GM12864 (cell line): ENCODE results near the gene PRR23E.

Source experiments
- DNase-seq: peaks from one replicate; pipeline ENCODE4 v3.0.0-alpha.2; 2011; ENCODE audit warnings: low read depth
- H3K4me3 ChIP-seq: 2 replicates; pipeline ENCODE4 v1.5.1; 2011; ENCODE audit warnings: mild to moderate bottlenecking, low read depth, low read length, control low read depth
- CTCF ChIP-seq: IDR thresholded peaks from 2 replicates; pipeline ENCODE4 v1.5.1; 2011; ENCODE audit warnings: low read depth, mild to moderate bottlenecking, moderate library complexity, low read length, control low read depth, inconsistent platforms; ENCODE audit errors: missing control alignments

Gene PRR23E

DNA sequence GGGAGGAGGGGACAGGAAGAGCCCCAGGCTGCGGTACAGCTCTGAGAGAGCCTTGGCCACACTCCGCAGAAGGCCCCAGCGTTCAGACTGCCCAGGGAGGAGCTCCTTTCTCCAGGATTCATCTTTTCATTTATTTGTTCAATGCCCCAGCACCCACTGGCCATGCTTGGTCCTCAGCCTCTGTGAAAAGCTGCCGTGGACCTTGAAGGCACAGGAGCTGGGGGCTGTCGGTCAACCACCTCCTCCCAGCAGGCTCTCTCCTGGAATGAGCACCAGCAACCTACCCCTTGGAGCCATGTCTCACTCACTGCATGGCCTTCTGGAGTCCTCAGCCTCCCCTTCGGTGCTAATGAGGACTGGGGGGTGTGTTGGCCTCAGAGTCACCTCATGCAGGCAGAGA is 21.6 kb upstream of the PRR23E start:
- no peak for DNase-seq
- H3K4me3 ChIP-seq: no peak overlapping the region
- no peak for TF ChIP-seq CTCF

DNA sequence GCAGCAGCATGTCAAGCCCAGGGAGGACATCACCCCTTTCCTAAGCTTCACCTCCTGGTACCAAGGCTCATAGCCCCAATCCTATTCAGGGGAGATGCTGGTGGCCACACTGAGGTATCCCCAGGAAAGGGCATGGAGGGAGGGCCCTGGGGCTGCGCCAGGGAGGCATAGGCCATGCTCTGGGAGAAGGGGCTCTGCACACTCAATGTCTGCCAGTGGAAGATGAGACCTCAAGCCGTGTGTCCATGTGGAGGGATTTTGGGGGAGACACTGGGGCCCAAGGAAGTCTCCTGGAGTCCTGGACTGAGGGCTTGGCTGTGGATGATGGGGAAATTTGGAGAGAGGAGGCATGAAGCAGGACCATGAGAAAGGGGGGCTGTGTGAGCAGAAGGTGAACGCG is 21.2 kb upstream of the PRR23E start:
- no peak for TF ChIP-seq CTCF
- no peak for DNase-seq
- no peak overlapping the region for H3K4me3 ChIP-seq

GRCh38 chr3:127172211-127172610 is 20.7 kb upstream of the PRR23E start:
- TF ChIP-seq CTCF: no peak
- no peak overlapping the region for H3K4me3 ChIP-seq

GRCh38 chr3:127172781-127173515 is 20.0 kb upstream of the PRR23E start:
- H3K4me3 ChIP-seq: no peak overlapping the region
- no peak for TF ChIP-seq CTCF
- no peak for DNase-seq

More at GRCh38 chr3:127172211-127172610, 20.7 kb upstream of the PRR23E start:
- no peak for DNase-seq

GRCh38 chr3:127173516-127174166 is 19.3 kb upstream of the PRR23E start:
- no peak for DNase-seq
- no peak for TF ChIP-seq CTCF
- H3K4me3 ChIP-seq: no peak overlapping the region

- no peak for TF ChIP-seq CTCF
- no peak for DNase-seq
- H3K4me3 ChIP-seq: no peak overlapping the region
Measured at GRCh38 chr3:127174284-127174683, 18.6 kb upstream of the PRR23E start.
